Stimulated activated CD4-positive, alpha-beta T cell treated with anti-CD3 and anti-CD28 coated beads, Interleukin-15, amount 100 ng/mL, for 24 hours (primary cell): ENCODE results near the gene SERF1A.
"Not testable (repeated sequence)": the region's sequence is repeated elsewhere in the genome, so short reads cannot be mapped to it uniquely, and the experiment has no call there.

Source experiments
- DNase-seq: peaks from one replicate; pipeline ENCODE4 v3.0.0-alpha.2; 2020

Gene SERF1A

DNA sequence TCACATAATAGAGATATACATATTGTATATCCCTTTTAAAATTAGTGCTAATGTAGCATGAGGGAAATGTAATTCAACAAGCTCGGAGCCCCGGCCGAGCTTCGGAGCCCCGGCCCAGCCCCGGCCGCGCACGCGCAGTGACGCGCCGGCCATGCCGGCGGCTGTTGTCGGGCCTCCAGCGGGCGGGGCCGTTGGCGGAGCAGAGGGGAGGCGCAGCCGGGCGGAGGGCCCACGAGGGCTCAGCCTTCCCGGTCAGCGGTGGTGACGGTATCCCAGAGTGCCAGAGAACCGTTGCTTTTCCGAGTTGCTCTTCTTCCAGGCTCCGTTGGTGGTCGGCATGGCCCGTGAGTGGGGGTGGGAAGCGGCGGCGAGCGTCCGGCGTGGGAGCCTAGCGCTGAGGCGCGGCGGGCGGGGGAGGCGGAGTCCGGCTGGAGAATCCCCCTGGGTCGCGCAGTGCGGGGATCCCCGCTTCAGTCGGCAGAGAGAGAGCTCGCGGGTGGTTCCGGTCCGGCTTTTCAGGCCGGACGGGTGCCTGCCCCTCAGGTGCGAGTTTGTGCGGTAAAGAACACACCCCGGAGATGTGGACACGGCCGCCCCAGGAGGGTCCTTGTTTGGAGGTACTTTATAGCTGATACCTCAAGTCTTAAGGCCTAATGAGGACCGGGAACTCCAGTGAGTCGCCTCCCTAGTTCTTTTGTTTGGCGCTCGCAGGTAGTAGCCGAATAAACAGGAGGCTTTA lies at the start of gene SERF1A:
Gene SERF1A (plus strand): TSS at position 137 of the 739 bp plus-strand sequence. CDS start 201 bp downstream, at position 338.
- DNase-seq, result not testable (repeated sequence)

GRCh38 chr5:70866778-70867177 lies 33.7 kb upstream of the SERF1A start:
- not testable (repeated sequence) for DNase-seq

DNA sequence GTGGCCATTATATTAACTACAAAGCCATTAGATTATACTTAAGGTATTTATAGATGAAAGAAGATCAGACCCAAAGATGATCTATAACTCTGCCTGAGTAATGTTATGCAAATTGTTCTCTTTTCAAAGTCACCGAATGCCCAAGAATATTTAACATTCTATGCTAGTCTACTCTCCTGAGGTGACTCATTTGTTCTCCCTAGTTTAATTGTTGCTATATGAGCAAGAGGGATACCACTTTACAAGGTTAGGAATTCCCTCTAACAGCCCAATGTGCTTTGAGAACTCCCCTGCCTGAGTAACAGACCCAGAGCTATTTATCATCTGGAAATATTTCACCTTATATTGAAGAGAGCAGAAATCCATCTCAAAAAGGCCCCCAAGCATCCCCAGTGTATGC lies 29.8 kb upstream of the SERF1A start:
- DNase-seq, result not testable (repeated sequence)

GRCh38 chr5:70896076-70896475 lies 4.4 kb upstream of the SERF1A start:
- not testable (repeated sequence) for DNase-seq

DNA sequence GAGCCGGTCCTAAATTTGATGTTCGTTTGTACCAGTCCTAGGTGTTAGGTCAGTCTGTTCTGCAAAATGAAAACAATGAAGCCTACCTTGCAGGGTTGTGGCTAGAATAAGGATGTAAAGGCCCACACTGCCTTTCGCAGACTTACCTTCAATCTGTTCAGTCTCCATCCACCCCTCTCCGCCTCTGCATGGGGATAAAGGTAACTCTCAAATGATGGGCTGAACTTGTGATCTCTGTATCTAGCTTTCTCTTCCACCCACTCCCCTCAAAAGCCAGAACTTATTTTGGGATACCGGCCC lies 753 bp downstream of the SERF1A start:
- not testable (repeated sequence) for DNase-seq

DNA sequence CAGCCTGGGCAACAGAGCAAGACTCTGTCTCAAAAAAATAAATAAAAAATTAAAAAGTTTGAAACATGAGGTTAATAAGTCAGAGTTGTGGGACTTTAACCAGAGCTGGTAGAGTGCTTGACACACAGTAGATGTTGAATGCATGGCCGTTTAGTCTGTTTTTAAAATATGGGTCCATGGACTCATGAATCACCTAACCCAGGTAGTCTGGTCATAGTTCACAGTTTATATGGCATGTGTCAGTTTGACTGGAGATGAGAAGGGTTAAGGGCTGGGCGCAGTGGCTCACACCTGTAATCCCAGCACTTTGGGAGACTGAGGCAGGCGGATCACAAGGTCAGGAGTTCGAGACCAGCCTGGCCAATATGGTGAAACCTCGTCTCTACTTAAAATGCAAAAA lies 6.2 kb downstream of the SERF1A start:
- not testable (repeated sequence) for DNase-seq

DNA sequence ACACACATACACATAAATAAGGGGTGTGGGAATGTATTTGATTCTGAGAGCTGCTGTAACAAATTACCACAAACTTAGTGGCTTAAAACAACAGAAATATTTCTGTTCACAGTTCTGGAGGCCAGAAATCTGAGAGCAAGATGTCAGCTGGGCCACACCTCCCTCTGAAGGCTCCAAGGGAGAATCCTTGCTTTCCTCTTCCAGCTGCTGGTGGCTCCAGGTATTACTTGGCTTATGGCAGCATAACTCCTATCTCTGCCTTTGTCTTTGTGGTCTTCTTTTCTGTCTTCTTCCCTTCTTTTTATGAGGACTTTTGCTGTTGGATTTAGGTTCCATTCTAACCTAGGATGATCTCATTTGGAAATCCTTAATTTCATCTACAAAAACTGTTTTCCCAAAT lies 16.4 kb downstream of the SERF1A start:
- DNase-seq, result not testable (repeated sequence)

DNA sequence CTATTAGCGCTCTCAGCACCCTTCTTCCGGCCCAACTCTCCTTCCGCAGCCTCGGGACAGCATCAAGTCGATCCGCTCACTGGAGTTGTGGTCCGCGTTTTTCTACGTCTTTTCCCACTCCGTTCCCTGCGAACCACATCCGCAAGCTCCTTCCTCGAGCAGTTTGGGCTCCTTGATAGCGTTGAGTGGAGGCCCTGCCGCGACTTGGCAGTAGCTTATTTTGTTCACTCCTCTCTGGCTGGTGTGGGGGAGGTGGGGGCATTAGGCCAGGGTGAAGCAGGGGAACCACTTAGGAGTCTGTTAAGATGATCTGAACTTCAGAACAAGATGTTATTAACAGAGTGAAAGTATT lies 24.7 kb downstream of the SERF1A start:
- not testable (repeated sequence) for DNase-seq

DNA sequence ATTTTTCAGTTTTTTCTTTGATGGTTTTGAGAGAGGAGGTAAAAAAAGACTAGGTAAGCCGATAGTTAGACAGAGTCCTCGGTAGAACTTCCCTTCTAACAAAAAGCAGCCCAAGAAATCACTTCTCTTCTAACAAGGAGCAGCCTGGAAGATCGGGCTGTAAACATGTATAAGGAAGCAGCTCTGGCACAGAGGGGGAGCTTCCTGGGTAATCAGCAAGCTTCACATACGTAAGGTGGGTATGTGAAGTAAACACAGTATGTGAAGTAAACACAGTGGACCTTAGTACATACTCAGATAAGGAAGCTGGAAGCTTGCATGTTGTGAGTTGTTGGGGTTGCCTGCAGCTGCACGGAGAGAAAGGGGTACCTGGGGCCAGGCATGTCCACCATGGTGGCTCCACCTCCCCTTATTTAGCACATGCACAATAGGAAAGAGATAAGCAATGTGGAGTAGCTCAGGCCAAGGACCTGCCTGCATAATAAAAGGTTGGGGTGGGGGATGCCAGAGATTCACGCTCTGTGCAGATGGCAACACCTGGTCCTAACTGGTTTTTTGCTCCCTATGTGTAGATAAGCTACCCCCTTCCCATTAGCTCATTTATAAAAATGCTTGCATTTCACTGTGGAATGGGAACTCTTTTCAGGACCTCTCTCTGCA lies 31.4 kb downstream of the SERF1A start:
- DNase-seq, result not testable (repeated sequence)

DNA sequence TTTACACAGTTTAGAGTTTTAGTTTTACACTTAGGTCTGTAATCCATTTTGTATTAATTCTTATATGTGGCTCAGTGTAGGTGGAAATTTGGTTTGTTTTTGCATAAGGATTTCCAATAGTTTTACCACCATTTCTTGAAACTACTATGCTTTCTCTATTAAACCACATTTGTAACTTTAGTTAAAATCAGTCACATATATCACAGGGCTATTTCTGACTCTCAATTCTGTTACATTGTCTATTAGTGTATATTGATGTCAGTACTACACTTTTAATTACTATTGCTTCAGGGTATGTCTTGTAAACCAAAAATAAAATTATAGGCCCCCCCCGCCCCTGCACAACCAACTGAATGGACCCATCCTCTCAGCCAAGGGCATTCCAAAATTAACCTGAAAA lies 32.1 kb downstream of the SERF1A start:
- not testable (repeated sequence) for DNase-seq

DNA sequence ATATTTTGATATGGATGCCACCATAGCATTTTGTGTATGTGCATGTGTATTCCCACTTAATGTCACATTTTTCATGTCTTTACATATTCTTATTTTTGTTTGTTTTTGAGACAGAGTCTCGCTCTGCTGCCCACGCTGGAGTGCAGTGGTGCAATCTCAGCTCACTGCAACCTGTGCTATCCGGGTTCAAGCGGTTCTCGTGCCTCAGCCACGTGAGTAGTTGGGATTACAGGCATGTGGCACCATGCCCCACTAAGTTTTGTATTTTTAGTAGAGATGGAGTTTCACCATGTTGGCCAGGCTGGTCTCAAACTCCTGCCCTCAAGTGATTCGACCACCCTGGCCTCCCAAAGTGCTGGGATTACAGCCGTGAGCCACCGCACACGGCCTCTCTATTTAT lies 52.6 kb downstream of the SERF1A start:
- not testable (repeated sequence) for DNase-seq
